T47D (cell line): ENCODE measurements around the gene L3MBTL1.

Source experiments
- DNase-seq, 2 experiments: peaks; one replicate each; pipeline versions ENCODE4 v3.0.0 to v3.0.0-alpha.2; 2011 to 2012; ENCODE audit warnings: low read depth in 1 of 2, low spot score in 1 of 2
- JUND ChIP-seq: IDR thresholded peaks from 2 replicates; pipeline ENCODE4 v1.6.1; 2012; ENCODE audit warnings: low read depth
- in situ Hi-C: cut with HindIII; loops from 2 replicates; pipeline ENCODE4 v1.10.0; 2016; ENCODE audit warnings: low sequenced_read_pairs, low pct_unique_long_range_greater_than_20kb

L3MBTL1 gene

DNA sequence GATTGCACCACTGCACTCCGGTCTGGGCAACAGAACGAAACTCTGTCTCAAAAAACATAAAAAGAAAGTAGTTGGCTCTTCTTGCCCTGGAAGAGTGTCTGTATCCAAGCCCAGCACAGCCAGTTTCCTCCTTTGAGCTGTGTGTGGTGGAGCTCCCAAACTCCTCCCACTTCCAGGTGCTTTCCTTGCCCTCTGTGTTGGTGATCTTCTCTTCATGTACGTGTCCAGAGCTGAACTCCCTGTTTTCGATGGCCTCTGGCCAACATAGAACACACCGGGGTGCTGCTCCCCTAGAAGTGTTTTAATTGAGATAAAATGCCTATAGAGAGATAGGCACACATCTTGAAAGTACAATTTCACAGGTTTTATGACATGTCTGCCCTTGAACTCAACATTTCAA is 34.7 kb downstream of the L3MBTL1 start:
- in situ Hi-C loops: no loop called here
- no peak for DNase-seq
- no peak for TF ChIP-seq JUND

DNA sequence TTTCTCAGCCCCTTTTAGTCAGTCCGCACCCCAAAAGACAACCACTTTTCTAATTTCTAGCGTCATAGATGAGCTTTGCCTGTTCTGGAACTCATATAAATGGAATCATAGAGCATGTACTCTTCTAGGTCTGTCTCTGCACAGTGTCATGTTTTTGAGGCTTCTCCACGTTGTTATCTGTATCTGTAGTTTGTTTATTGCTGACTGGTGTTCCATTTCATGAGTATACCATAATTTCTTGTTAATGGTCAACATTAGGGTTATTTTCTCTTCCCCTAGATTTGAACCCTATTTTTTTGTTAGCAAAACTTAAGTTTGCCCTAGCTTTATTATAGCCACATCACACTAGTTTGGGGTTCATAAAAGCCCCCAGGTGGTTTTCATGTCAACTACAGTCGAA is 35.2 kb downstream of the L3MBTL1 start:
- no peak for TF ChIP-seq JUND
- in situ Hi-C loops: no loop called here
- DNase-seq: no peak

DNA sequence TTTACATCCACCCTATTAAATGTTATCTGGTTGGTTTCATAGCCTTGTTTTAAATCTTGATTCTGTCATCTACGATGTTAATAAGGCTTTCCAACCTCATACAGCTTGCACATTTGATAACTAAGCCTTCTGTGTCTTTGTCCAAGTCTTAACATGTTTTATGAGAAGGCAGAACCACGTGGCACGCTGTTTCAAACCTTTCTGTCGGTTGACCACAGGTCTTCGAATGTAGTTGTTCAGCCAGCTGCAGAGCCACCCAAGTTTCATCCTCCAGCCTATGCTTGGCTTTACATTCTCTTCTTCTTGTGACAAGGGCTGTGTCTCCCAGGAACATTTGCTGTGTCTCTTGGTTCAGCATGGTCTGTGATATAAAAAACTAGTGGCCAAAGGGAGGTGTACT is 35.6 kb downstream of the L3MBTL1 start:
- in situ Hi-C loops: no loop called here
- no peak for DNase-seq
- no peak for TF ChIP-seq JUND

DNA sequence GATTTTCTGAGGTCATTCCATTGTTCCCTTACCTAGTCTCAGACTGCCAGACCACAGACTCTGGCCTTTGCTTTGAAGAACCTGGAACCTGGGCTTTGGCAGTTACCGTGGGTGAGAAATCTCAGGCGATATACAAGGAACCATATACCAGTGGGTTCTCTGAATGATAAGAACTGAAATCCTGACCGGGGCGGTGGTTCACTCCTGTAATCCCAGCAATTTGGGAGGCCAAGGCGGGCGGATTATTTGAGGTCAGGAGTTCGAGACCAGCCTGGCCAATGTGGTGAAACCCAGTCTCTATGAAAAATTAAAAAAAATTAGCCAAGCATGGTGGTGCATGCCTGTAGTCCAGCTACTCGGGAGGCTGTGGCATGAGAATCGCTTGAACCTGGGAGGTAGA is 37.0 kb downstream of the L3MBTL1 start:
- TF ChIP-seq JUND: no peak
- no peak for DNase-seq
- in situ Hi-C loops: no loop called here

DNA sequence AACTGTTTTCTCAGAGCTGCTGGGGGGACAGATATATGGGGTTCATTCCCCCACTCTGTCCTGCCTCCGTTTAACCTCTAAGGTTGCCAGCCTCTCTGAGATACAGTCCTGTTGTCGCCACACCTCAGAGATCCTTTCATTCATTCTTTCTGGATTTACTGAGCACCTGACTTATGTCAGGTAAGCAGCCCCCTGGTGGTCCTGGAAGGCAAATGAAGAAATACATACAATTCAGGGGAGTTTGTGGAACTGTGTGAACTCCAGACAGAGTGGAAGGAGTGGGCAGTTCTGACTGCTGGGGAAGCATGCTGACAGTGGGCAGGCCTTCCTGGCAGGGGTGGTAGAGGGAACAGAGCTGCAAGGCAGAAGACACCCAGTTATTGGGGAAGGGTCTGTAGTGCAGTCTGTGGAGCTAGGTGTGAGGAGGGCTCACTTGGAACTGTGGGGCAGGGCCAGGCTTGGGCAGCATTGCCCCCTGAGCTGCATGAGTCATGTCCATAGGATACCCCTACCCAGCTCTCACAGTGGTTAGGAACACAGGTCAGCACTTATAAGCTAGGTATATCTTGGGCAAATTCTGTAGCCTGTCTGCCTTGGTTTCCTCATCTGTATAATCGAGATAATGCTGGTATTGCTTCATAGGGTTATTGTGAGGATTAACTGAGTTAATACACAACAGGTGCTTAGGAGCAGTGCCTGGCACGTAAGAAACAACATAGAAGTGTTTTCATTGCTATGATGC is 38.5 kb downstream of the L3MBTL1 start:
- in situ Hi-C loops: no loop called here
- no peak for DNase-seq
- no peak for TF ChIP-seq JUND

DNA sequence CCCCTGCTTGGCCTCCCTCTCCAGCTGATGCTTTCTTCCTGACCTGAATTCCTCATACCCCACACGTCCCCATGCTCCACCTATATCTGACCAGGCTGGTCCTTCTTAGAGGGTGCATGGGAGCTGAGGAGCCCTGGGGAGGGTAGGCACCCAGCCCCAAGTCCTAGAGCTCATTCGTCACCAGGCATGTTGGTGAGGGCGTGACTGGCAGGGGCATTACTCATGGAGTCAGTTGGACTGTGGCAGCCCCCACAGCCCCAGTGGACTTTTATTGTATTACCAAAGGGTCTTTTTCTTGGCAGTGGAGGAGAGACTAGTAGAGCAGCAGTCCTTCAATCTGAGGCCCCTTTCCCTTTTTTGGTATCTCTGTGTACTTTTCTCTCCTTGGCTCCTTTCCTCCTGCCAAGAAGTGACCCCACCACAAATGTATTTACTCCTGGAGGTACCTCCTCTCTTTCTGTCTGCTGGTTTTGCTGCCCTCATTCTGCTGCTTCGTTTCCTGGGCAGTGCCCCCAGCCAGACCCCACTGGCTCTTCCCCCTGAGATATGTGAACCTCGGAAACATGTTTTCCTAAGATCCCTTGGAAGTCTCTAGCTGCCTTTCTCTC is 40.9 kb downstream of the L3MBTL1 start:
- no peak for TF ChIP-seq JUND
- no peak for DNase-seq
- in situ Hi-C loops: no loop called here

DNA sequence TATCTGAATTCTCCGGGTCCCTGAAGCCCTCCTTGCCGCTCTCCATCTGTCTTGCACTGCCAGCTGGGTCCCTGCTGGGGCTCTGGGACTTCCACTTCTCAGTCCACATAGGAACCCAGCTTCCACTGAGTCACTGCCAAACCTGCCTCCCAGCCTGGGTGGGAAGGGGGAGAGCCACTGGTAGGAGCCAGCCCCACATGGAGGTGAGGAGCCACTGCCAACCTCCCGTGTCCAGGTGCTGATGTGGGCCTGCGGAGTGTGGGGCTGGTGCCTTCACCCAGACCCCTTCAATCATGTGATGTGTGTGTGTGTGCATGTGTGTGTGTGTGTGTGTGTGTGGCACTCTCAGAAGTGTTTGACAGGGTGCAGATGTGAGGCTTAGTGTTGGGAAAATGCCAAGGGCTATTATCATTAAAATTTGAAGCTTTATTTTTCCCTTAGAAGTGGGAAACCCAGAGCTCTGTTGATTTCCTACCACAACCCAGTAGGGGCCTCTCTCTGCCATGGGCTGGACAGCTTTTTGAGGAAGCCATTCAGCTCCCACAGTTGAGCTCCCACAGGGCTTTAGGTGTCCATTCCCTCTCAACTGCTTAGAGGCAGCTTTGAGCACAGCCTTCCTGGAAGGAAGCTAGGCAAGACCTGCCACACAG is 42.0 kb downstream of the L3MBTL1 start:
- in situ Hi-C loops: no loop called here
- DNase-seq: no peak
- TF ChIP-seq JUND: no peak

DNA sequence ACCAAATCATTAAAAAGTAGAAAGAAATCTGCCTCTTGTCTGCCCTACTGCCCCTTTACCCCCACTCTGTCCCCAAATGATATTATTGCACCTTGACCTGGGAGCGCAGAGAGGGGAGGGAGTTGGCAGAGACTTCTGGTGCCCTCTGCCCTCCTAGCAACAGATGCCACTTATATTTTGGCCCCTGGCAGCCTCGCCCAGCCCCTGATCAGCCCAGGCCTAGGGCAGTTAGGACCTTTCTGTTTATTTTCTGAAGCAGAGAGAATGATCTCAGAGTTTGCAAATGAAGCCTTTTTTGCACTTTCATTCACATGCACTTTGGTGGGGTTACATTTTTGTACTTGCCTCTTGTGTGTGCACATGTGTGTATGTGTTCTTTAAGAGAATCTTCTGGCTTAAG is 43.0 kb downstream of the L3MBTL1 start:
- DNase-seq: no peak
- TF ChIP-seq JUND: no peak
- in situ Hi-C loops: no loop called here

DNA sequence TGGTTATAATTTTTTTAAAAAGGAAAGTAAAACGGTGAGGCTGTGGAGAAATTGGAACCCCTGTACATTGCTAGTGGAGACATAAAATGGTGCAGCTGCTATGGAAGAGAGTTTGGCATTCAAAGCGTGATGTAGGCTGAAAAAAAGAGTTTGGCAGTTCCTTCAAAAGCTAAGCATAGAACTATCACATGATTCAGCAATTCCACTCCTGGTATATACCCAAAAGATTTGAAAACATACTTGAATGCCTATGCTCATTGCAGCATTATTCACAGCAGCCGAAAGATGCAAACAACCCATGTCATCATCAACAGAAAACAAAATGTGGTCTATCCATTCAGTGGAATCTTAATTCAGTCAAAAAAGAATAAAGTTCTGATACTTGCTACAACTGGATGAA is 46.9 kb downstream of the L3MBTL1 start:
- in situ Hi-C loops: no loop called here
- TF ChIP-seq JUND: no peak
- no peak for DNase-seq

DNA sequence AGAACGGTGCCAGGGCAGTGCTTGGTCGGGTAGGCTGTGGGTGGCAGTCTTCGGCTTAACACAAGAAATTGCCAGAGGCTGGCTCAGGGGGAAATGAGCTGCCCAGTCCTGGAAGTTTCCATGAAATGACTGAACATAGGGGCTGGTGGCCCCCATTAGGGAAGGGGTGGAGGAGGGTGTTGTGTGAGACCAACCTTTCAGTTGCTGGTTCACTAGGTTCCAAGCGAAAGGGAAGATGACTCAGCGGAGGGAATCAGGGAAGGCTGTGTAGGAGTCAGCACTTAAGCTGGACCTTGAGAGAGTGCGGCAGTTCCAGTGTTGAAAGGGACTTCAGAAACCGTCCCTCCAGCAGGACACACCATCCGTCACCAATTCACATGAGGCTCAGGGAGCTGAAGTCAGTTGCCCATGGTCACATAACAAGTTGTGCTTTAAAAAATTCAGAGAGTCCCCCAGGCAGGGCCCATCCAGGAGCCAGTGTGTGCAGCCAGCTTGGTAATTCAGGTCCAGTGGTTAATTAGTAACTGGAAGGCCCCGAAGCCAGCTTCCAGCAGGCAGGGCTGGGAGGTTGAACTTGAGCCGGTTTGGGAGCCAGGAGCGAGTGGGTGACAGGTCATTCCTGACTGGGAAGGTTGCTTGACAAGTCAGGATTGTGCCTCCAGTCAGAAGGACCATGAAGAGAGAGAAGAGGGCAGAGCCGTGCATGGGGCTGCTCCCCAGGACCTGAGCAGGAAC is 51.1 kb downstream of the L3MBTL1 start, which contains the start of gene SGK2:
Gene SGK2, plus strand, starts transcription at position 616 of the 735 bp plus-strand sequence. CDS start 7,469 bp downstream, outside the sequence.
- TF ChIP-seq JUND: no peak
- in situ Hi-C loops: no loop called here
- peak in 1 of 2 experiments; percentile 32 for DNase-seq

DNA sequence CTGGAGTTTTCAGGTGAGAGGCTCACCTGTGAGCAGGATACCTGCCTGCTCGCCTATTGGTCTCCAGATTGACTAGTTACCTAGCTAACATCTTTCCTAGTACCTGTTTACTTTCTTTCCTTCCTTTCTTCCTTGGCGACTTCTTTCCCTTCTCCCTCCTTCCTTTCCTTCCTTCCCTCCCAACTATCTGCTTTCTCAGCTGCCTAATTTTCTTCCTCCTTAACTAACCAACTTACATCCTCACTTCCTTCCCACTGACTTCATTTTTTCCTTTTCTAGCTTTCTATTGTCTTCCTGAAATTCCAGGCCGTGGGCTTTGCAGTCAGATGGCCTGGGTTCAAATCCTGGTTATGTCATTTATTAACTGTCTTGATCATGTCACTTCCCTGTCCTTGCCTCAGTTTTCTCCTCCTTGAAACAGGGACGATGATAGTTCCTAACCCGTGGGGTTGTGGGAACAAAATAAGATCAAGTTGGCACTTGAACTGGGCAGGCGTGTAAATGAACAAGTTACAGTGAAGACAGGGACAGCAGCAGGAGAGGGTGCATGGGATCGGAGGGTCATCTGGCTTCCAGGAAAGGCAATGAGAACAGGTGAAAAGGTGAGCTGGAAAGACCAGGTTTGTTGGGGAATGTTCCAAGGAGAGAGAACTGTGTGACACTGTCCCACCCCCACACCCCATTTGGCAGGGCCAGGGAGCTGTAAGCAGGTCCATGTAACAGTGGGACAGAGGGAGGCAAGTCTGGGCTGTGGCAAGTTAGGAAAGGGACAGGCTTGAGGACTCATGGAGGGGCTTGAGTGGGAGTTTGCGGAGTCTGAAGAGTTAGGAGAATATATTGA is 51.9 kb downstream of the L3MBTL1 start:
- DNase-seq: no peak
- no peak for TF ChIP-seq JUND
- in situ Hi-C loops: no loop called here

DNA sequence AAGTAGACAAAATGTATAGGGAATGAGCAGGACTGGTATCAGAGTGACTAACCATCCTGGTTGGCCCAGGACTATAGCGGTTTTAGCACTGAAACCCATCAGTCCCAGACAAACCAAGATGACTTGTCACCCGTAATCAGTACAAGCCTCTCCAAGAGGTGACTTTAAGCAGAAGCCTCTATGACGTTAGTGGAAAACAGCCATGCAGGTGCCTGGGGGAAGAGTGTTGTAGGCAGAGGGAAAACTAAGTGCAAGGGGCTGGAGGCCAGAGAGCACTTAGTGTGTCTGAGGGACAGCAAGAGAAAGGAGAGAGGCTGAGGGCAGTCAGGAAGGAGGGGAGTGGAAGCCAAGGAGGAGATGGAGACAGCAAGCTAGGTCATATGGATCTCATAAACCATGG is 53.5 kb downstream of the L3MBTL1 start:
- in situ Hi-C loops: no loop called here
- TF ChIP-seq JUND: no peak
- DNase-seq: no peak
